ENCODE results near the gene SYP.

The SYP gene

DNA sequence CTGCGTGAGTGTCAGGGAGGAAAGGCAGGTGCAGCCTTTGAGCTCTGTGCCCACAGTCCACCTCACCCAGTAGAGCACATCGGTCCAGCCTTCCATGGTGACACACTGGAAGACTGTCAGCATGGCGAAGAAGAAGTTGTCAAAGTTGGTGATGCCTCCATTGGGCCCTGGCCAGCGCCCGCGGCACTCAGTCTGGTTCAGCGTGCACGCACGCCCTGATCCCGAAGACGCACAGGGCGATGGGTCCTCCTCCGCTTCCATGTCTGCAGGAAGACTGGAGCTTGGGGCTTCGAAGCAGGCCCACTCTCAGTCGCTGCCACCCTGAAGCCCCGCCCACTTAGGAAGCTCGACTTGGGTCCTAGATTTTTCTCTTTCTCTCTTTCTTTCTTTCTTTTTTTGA lies 28.2 kb upstream of the SYP start:
- Histone ChIP-seq H3K9me3 (ENCODE audit: severe bottlenecking) (no peaks in the 10 kb centered on the region), H3K36me3 (peaks cover 18% of the 10 kb centered on the region), H3K27ac (no peak overlapping the region), H3K4me3 (ENCODE audit: low read depth, low read length) (no peak overlapping the region), H3K27me3 (ENCODE audit: insufficient read depth, low read depth, severe bottlenecking) (no peaks in the 10 kb centered on the region)
- TF ChIP-seq, protein P1, sequence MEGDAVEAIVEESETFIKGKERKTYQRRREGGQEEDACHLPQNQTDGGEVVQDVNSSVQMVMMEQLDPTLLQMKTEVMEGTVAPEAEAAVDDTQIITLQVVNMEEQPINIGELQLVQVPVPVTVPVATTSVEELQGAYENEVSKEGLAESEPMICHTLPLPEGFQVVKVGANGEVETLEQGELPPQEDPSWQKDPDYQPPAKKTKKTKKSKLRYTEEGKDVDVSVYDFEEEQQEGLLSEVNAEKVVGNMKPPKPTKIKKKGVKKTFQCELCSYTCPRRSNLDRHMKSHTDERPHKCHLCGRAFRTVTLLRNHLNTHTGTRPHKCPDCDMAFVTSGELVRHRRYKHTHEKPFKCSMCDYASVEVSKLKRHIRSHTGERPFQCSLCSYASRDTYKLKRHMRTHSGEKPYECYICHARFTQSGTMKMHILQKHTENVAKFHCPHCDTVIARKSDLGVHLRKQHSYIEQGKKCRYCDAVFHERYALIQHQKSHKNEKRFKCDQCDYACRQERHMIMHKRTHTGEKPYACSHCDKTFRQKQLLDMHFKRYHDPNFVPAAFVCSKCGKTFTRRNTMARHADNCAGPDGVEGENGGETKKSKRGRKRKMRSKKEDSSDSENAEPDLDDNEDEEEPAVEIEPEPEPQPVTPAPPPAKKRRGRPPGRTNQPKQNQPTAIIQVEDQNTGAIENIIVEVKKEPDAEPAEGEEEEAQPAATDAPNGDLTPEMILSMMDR (IDR thresholded peaks at IDR 0.05; ENCODE audit: low read depth, low read length): no peak
- DNase-seq: no peak

DNA sequence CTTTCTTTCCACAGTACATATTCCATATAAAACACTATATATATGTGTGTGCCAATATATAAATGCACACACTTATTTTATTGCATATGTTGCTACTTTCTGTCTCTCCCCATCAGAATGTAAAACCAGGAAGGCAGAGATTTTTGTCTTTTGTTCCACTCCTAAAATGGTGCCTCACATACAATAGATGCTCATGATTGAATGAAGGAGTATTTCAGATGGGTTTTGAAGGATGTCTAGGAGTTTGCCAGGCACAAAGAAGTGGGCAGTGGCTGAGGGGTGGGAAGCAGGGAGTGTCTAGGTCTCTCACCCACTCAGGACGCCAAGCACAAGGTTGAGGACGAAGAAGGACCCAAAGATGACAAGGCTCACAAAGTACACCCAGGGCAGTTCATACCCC lies 27.7 kb upstream of the SYP start:
- TF ChIP-seq, protein P1 (IDR thresholded peaks at IDR 0.05; ENCODE audit: low read depth, low read length): no peak
- H3K27ac ChIP-seq: no peak overlapping the region
- H3K9me3 ChIP-seq (ENCODE audit: severe bottlenecking): no peaks in the 10 kb centered on the region
- DNase-seq: no peak
- H3K36me3 ChIP-seq: peaks cover 18% of the 10 kb centered on the region
- H3K27me3 ChIP-seq (ENCODE audit: insufficient read depth, low read depth, severe bottlenecking): no peaks in the 10 kb centered on the region
- H3K4me3 ChIP-seq (ENCODE audit: low read depth, low read length): no peak overlapping the region

- H3K9me3 ChIP-seq (ENCODE audit: severe bottlenecking): no peaks in the 10 kb centered on the region
- H3K4me3 ChIP-seq (ENCODE audit: low read depth, low read length): no peak overlapping the region
- H3K27me3 ChIP-seq (ENCODE audit: insufficient read depth, low read depth, severe bottlenecking): no peaks in the 10 kb centered on the region
- DNase-seq: no peak
- H3K36me3 ChIP-seq: peaks cover 18% of the 10 kb centered on the region
- TF ChIP-seq, protein P1 (IDR thresholded peaks at IDR 0.05; ENCODE audit: low read depth, low read length): no peak
- no peak overlapping the region for H3K27ac ChIP-seq
Measured at GRCh38 chrX:49226946-49227345, 27.0 kb upstream of the SYP start.

DNA sequence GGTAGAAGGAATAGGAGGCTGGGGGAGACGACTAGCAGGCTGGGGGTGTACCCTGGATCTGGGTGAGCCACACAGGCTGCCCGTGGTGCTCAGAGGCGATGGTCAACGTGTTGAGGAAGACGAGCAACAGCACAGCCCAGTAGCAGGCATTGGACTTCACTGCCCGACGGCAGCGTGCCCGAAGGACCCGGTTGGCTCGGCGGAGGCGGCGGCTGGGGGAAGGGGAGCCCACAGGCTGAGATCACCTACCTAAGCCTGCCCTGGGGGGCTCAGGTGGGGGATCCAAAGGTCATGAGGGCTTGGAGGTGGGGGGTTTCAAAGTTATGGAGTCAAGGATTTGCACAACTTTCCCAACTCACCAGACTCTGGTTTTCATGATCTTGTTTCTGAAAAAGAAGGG lies 25.9 kb upstream of the SYP start:
- no peak overlapping the region for H3K27ac ChIP-seq
- H3K36me3 ChIP-seq: peaks cover 18% of the 10 kb centered on the region
- H3K4me3 ChIP-seq (ENCODE audit: low read depth, low read length): no peak overlapping the region
- TF ChIP-seq, protein P1 (IDR thresholded peaks at IDR 0.05; ENCODE audit: low read depth, low read length): no peak
- H3K9me3 ChIP-seq (ENCODE audit: severe bottlenecking): no peaks in the 10 kb centered on the region
- DNase-seq: no peak
- no peaks in the 10 kb centered on the region for H3K27me3 ChIP-seq (ENCODE audit: insufficient read depth, low read depth, severe bottlenecking)

- peaks cover 5% of the 10 kb centered on the region for H3K27me3 ChIP-seq (ENCODE audit: insufficient read depth, low read depth, severe bottlenecking)
- no peaks in the 10 kb centered on the region for H3K9me3 ChIP-seq (ENCODE audit: severe bottlenecking)
- TF ChIP-seq, protein P1 (IDR thresholded peaks at IDR 0.05; ENCODE audit: low read depth, low read length): no peak
- H3K27ac ChIP-seq: no peak overlapping the region
- peaks cover 20% of the 10 kb centered on the region for H3K36me3 ChIP-seq
- DNase-seq: no peak
- H3K4me3 ChIP-seq (ENCODE audit: low read depth, low read length): no peak overlapping the region
Measured at GRCh38 chrX:49221868-49222267, 21.9 kb upstream of the SYP start.

- no peak for DNase-seq
- Histone ChIP-seq H3K9me3 (ENCODE audit: severe bottlenecking) (no peaks in the 10 kb centered on the region), H3K27ac (no peak overlapping the region), H3K4me3 (ENCODE audit: low read depth, low read length) (no peak overlapping the region), H3K27me3 (ENCODE audit: insufficient read depth, low read depth, severe bottlenecking) (peaks cover 5% of the 10 kb centered on the region), H3K36me3 (peaks cover 24% of the 10 kb centered on the region)
- TF ChIP-seq, protein P1 (IDR thresholded peaks at IDR 0.05; ENCODE audit: low read depth, low read length): no peak
Measured at GRCh38 chrX:49220100-49220499, 20.1 kb upstream of the SYP start.
